DMS 273 treated with DMSO at 0.1 percent for 48 hours (cell line): Measurements from ENCODE around the gene GNL3.
"Not testable (repeated sequence)": the region's sequence is repeated elsewhere in the genome, so short reads cannot be mapped to it uniquely, and the experiment has no call there.

Source experiments
- DNase-seq: peaks from one replicate; lab custom pipeline; 2025; lab: John Stamatoyannopoulos, UW

GNL3 gene

DNA sequence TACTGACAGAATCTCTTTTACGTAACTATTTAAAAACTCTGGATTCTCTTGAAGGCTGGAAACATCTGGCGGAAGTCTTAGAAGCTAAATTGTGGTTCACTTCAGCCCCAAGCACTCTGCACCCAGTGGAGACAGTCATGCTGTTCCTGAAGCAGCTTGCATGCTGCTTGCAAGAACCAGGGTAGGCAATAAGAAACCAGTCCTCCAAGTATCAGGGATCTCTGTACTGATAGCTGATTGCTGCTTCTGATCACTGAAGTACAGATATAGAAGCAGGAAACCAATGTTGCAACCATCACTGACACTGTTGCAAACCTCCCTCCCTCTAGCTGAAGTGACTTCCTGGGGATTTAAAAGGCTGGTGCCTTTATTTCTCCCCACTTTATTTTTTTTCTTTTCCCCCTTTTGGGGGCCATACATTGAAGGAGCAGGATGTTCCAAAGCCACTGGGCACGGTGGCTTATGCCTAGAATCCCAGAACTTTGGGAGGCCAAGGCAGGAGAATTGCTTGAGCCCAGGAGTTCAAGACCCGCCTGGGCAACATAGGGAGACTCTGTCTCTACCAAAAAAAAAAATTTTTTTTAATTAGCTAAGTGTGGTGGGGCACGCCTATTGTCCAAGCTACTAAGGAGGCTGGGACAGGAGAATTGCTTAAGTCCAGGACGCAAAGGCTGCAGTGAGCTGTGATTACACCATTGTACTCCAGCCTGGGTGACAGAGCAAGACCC is 35.3 kb downstream of the GNL3 start:
- DNase-seq: no peak

DNA sequence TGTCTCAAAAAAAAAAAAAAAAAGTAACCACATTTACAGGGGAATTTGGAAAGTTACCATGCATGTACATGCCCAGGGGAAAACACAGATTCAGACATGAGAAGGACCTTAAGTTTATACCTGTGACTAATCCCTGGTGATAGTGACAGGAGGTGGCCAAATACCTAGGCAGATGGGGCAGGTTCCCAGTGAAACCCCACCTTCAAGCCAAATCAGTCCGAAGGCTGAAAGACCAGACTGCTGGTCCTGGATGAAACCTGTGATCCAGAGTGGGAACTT is 35.8 kb downstream of the GNL3 start:
- no peak for DNase-seq

DNA sequence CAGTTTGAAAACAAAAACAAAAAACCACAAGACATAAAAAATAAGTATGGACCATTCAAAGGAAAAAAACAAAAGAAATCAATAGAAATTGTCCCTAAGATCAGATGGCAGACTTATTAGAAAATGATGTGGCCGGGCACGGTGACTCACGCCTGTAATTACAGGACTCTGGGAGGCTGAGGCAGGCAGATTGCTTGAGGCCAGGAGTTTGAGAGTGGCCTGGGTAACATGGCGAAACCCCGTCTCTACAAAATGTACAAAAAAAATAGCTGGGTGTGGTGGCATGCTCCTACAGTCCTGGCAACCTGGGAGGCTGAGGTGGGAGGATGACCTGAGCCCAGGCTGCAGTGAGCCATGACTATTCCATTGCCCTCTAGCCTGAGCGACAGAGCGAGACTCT is 36.7 kb downstream of the GNL3 start:
- DNase-seq: no peak

DNA sequence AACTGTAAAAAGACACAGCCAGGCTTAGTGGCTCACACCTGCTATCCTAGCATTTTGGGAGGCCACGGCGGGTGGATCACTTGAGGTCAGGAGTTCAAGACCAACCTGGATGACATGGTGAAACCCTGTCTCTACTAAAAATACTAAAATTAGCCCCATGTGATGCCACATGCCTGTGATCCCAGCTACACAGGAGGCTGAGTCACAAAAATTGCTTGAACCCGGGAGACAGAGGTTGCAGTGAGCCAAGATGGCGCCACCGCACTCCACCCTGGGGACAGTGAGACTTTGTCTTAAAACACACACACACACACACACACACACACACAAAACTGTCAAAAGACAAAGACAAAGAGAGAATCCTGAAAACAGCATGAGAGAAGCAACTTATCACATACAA is 38.1 kb downstream of the GNL3 start:
- DNase-seq: no peak

DNA sequence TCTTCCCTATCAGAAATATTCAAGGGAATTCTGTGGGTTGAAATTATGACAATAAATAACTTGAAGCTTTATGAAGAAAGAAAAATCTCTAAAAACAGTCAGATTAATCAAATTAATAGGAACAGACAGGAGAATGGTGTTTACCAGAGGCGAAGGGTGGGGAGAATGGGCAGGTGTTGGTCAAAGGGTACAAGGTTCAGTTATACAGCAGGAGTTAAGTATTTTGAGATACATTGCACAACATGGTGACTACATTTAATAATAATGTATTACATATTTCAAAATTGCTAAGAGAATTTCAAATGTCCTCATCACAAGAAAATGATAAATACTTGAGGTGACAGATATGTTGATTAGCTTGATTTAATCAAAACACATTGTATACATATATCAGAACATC is 38.7 kb downstream of the GNL3 start:
- no peak for DNase-seq

DNA sequence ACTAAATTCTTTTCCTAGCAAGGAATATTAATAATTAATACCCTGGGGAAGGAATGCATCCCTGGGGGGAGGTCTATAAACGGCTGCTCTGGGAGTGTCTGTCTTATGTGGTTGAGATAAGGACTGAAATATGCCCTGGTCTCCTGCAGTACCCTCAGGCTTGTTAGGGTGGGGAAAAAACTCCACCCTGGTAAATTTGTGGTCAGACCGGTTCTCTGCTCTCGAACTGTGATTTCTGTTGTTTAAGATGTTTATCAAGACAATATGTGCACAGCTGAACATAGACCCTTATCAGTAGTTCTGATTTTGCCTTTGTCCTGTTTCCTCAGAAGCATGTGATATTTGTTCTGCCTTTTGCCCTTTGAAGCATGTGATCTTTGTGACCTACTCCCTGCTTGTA is 42.9 kb downstream of the GNL3 start:
- DNase-seq: not testable (repeated sequence)

DNA sequence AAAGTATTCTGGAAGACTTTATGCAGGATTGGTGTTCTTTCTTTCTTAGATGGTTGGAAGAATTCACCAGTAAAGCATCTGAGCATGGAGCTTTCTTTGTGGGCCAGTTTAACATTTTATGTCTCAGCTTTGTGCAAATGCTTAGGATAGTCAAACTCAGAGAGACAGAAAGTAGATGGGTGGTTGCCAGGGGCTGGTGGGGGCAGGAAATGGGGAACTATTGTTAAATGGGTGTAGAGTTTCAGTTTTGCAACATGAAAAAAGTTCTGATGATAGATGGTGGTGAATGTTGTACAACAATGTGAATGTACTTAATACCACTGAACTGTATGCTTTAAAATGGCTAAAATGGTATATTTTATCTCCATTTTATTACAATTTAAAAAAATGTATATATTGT is 44.8 kb downstream of the GNL3 start:
- no peak for DNase-seq

DNA sequence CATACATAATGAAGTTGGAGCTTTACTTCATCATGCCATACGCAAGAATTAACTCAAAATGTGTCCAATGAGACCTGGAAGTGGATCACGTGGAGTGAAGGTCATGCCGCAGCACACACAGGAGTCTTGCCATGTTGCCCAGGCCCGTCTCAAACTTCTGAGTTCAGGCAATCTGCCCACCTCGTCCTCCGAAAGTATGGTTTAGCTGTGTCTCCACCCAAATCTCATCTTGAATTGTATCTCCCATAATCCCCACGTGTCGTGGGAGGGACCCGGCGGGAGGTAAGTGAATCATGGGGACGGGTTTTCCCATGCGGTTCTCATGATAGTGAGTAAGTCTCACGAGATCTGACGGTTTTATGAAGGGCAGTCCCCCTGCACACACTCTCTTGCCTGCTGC is 45.8 kb downstream of the GNL3 start:
- DNase-seq: no peak

DNA sequence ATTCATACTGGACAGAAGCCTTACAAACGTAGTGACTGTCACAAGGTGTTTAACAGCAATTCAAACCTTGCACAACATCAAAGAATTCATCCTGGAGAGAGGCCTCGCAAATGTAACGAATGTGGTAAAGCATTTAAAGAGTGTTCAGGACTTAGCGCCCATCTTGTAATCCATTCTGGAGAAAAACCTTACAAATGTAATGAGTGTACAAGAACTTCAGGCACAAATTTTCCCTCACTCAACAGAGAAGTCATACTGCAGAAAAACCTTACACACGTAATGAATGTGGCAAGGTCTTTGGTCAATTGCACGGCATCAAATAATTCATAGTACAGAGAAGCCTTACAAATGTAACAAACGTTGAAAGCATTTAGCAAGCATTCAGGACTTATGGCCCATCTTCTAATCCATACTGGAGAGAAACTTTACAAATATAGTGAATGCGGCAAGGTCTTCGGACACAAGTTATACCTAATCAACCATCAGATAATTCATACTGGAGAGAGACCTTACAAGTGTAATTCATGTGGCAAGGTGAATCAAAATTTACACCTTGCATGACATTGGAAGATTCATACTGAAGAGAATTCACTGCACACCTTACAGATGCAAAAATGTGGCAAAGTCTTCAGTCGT is 47.5 kb downstream of the GNL3 start:
- DNase-seq: no peak

DNA sequence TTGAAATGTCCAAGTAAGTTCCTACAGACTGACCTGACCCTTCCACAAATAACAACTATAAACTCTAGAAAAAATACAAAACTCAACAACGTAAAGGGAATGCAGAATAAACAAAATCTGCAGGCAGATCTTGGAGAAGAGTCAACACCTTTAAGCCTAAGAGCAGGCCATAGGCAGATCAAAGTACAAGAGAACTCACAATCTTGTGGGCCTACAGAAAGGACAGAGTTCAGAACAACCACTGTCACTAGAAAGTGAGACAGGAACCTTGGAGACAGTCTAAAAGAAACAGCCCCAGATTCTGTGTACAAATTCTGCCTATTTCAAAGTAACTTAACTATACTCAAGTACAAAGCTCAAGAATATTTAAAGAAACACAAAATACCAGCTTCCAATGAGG is 53.9 kb downstream of the GNL3 start:
- no peak for DNase-seq

DNA sequence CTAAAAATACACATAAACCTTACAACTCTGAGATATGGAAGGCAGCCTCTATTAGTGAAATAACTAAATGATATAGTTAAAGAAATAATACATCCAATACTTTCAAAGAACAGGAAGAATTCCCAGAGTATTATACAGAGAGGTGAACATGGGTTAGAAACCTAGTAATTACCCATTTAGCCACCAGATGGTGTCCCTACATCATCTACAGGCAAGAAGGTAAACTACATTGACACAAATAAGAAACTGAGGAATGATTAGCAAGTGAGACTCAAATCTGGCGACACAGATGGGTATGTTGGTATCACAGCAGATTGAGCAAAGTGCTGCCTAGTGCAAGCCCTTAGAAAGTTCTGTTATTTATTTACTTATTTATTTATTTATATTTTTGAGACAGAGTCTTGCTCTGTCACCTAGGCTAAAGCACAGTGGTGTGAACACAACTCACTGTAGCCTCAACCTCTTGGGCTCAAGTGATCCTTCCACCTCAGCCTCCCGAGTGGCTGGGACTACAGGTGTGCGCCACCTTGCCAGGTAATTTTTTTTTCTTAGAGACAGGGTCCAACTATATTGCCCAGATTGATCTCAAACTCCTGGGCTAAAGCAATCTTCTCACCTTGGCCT is 56.7 kb downstream of the GNL3 start:
- no peak for DNase-seq

DNA sequence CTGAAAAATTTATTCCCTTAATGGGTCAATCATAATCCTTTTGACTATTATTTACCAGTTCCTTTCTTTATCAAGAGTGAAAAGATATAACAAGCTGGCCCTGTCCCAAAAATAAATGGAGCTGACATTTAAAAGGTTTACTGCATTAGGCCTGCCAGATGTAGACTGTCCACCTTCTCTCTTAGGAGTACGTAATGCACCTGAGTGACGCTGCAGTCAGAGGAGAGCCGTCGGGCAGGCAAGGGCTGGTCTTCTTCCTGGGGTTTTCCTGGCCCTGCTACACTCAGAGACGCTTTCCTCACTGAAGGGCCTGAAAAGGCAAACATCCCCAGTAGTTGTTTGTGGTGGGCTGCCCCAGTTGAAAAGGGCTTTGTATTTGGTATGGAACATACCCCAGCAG is 57.3 kb downstream of the GNL3 start:
- DNase-seq: no peak

DNA sequence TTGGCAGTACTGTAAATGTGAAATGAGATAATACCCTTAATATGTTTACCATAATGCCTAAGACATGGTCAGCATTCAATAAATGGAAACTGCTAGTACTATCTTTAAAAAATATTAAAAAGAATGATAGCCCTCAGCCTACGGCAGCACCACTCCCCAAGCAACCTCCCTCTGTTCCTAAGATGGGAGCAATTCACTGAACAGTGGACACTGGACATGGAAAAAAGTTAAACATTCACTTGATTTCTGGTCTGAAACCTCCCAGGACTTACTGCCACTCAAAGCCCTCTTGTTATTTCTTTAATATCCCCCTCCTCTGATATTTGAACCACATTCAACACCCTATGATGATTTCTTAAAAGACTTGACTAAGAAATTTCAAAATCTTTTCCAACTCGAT is 57.9 kb downstream of the GNL3 start:
- DNase-seq: no peak
